Spleen (tissue), 11 donors: ENCODE measurements around the gene ZNF705A. TPM values are rescaled to one million over a fixed set of nuclear protein-coding genes. Genes with fewer than 3 reads are reported as not detected.
"Not testable (repeated sequence)": the region's sequence is repeated elsewhere in the genome, so short reads cannot be mapped to it uniquely, and the experiment has no call there.

Experiments
- DNase-seq: peaks from one replicate; pipeline ENCODE4 v3.0.0-alpha.2; 2020
- H3K27ac ChIP-seq, 8 donors: fragments of 200-600 bp; sonication (generic) in 7 of 8; 1 replicate in 4 of 8; 2 replicates in 4 of 8; pipeline versions ENCODE4 v1.5.0 to v1.8.0; 2016 to 2021; ENCODE audit warnings: inconsistent platforms in 4 of 8, mild to moderate bottlenecking in 4 of 8, moderate library complexity in 1 of 8
- H3K27me3 ChIP-seq, 7 donors: fragments of 200-600 bp; sonication (generic) in 6 of 7; replicated peaks in 1 of 7; 1 replicate in 4 of 7; 2 replicates in 3 of 7; pipeline versions ENCODE4 v1.5.0 to v1.8.0; 2016 to 2021; ENCODE audit warnings: inconsistent platforms in 3 of 7, mild to moderate bottlenecking in 1 of 7
- H3K36me3 ChIP-seq, 6 donors: fragments of 200-600 bp; sonication (generic) in 5 of 6; 1 replicate in 4 of 6; 2 replicates in 2 of 6; pipeline versions ENCODE4 v1.5.0 to v1.8.0; 2016 to 2021; ENCODE audit warnings: inconsistent platforms in 2 of 6
- H3K4me1 ChIP-seq, 6 donors: fragments of 200-600 bp; sonication (generic) in 5 of 6; 1 replicate in 3 of 6; 2 replicates in 3 of 6; pipeline versions ENCODE4 v1.5.0 to v1.8.0; 2016 to 2021; ENCODE audit warnings: inconsistent platforms in 3 of 6
- H3K4me3 ChIP-seq, 8 donors: fragments of 200-600 bp; sonication (generic) in 7 of 8; 1 replicate in 4 of 8; 2 replicates in 4 of 8; pipeline versions ENCODE4 v1.5.0 to v1.8.0; 2016 to 2021; ENCODE audit warnings: inconsistent platforms in 4 of 8, mild to moderate bottlenecking in 4 of 8, moderate library complexity in 2 of 8
- H3K9me3 ChIP-seq, 8 donors: fragments of 200-600 bp; sonication (generic) in 7 of 8; 1 replicate in 4 of 8; 2 replicates in 4 of 8; pipeline versions ENCODE4 v1.5.0 to v1.8.0; 2016 to 2021; ENCODE audit warnings: inconsistent platforms in 4 of 8
- POLR2A ChIP-seq, 3 donors: fragments of 450-650 bp; IDR thresholded peaks; one replicate each; pipeline ENCODE4 v1.5.1; 2017; ENCODE audit warnings: antibody characterized with exemption in 3 of 3, mild to moderate bottlenecking in 1 of 3
- POLR2AphosphoS5 ChIP-seq, 3 donors: sonication (generic); formaldehyde crosslinking; IDR thresholded peaks; one replicate each; pipeline ENCODE4 v1.5.1; 2017; ENCODE audit warnings: antibody characterized with exemption in 3 of 3
- WGBS, 5 donors: extraction: QIAGEN DNeasy Blood & Tissue Kit in 3 of 5; methylation state at CpG; one replicate each; pipeline versions ENCODE4 v1.1.5 to v1.1.7; 2013 to 2018; 5-methylcytosine and 5-hydroxymethylcytosine counted together
- intact Hi-C: fragments of 100-400 bp; cut with DNase I; formaldehyde crosslinking; loops from one replicate; pipeline ENCODE4 v1.15.0; 2023; ENCODE audit warnings: low total_unique reads
- polyA plus RNA-seq, 3 donors: library from polyadenylated mRNA; stranded (reverse); fragments of 200-250 nt; gene quantifications; one replicate each; pipeline ENCODE4 v1.2.1, GENCODE V29; 2013
- total RNA-seq, 7 donors: library from RNA; depleted of rRNA in 3 of 7; stranded (reverse); fragments of >200 nt in 3 of 7; fragmentation: NEBNext Ultra II Directional in 4 of 7; extraction: Animal tissue kit (Norgen Biotek cat#: 25700) in 4 of 7; gene quantifications; one replicate each; pipeline versions ENCODE4 v1.1.0 to v1.2.1, GENCODE V29; 2016 to 2021
- TF ChIP-seq, protein P1 (sequence below), 11 experiments: fragments of 200-600 bp in 7 of 11; fragments of 450-650 bp in 4 of 11; sonication (generic) in 4 of 11; IDR thresholded peaks in 8 of 11; conservative IDR thresholded peaks in 3 of 11; 1 replicate in 7 of 11; 2 replicates in 4 of 11; pipeline versions ENCODE4 v1.4.0 to v1.8.0; 2016 to 2021; ENCODE audit warnings: antibody characterized with exemption in 11 of 11, inconsistent platforms in 4 of 11, mild to moderate bottlenecking in 1 of 11
- donor health status: healthy with polysubstance abuse.
- donor health status: DM: no; HTN: no; CAD: no; lungs with moderate emphysema.
- donor health status: DM: no; HTN: no; CAD: no.
- donor health status: Bipolar disorder and iron deficiency.
- donor health status: healthy.
- donor health status: DM: no; HTN: no; CAD: no.
- donor health status: DM: yes; HTN: yes; CAD: no.

Gene ZNF705A
- total and polyA plus RNA-seq, 10 donors = 0.19 TPM; not detected in 9

DNA sequence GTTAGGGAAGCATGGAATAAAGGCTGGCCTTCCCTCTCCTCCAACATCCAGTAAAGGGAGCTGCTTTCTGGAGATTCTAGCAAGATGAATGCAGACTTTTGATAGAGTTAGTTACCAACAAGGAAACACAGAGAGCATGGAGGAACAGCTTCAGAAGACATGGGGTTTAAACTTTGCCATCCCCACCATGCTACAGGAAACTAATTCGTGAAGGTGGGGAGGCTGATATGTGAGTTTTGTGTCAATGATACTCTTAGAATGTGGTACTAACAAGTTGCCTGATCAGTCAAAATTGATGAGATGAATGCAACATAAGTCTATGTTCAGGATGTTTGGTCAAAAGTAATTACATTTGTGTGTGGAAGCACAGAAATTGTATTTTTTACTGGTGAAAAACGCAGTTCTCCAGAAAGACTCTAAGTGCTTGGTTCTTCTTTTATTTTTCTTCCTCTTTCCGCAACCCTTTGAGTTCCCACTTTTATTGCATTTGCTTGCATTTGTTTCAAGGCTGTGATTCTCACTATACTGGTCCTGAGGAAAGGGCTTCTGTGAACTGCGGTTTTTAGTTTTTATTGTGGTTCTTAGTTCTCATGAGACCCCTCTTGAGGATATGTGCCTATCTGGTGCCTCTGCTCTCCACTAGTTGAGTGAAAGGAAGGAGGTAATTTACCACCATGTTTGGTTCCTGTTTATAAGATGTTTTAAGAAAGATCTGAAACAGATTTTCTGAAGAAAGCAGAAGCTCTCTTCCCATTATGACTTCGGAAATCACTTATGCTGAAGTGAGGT, 33.5 kb upstream of the ZNF705A start, which contains the start of gene CLEC4A:
TSS of gene CLEC4A (plus strand) at position 494 of the 789 bp plus-strand sequence. CDS start at position 756, 262 bp downstream.
- whole genome bisulfite sequencing, 5 donors = 26 to 51% (median 36%) methylated on average over 5 of the region's 5 CpGs
- H3K27ac ChIP-seq = peak within 1 kb of the TSS; percentile 54 to 89 (median 80)
- no peak for TF ChIP-seq POLR2AphosphoS5 (IDR thresholded peaks at IDR 0.05)

DNA sequence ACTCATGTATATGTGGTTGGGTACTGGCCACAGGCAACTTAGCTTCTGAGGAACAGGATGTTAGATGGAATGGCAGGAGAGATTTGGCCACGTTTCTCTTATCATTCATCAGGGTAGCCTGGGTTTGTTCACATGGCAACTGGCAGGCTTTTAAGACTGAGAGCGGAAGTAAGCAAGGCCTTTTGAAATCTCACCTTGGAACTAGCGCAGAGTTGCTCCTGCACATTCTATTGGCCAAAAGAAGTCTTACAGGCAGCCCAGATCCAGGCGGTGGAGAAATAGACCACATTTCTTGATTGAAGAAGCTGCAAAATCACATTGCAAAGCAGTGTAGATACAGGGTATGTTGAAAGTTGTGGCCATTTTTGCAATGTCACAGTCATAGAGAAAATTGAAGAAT, 29.7 kb upstream of the ZNF705A start:
- Histone ChIP-seq H3K4me3 (no peak overlapping the region), H3K36me3 (peaks cover 0 to 37% (median 4%) of the 10 kb centered on the region in 6 donors), H3K27ac (peak overlapping the region in 6 of 8 donors; percentile 11 to 77 (median 50)), H3K27me3 (no peaks in the 10 kb centered on the region), H3K9me3 (no peaks in the 10 kb centered on the region), H3K4me1 (peaks cover 0 to 53% (median 9%) of the 10 kb centered on the region in 6 donors)
- intact Hi-C loops = no loop called here
- 36 to 67% (median 56%) methylated on average over 4 of the region's 4 CpGs for WGBS, 5 donors
- TF ChIP-seq POLR2A (IDR thresholded peaks at IDR 0.05) = no peak
- TF ChIP-seq, protein P1, sequence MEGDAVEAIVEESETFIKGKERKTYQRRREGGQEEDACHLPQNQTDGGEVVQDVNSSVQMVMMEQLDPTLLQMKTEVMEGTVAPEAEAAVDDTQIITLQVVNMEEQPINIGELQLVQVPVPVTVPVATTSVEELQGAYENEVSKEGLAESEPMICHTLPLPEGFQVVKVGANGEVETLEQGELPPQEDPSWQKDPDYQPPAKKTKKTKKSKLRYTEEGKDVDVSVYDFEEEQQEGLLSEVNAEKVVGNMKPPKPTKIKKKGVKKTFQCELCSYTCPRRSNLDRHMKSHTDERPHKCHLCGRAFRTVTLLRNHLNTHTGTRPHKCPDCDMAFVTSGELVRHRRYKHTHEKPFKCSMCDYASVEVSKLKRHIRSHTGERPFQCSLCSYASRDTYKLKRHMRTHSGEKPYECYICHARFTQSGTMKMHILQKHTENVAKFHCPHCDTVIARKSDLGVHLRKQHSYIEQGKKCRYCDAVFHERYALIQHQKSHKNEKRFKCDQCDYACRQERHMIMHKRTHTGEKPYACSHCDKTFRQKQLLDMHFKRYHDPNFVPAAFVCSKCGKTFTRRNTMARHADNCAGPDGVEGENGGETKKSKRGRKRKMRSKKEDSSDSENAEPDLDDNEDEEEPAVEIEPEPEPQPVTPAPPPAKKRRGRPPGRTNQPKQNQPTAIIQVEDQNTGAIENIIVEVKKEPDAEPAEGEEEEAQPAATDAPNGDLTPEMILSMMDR (IDR thresholded peaks at IDR 0.05 in 8 of 11, conservative IDR thresholded peaks at IDR 0.05 in 3 of 11) = no peak
- no peak for TF ChIP-seq POLR2AphosphoS5 (IDR thresholded peaks at IDR 0.05)
- DNase-seq = no peak

More for the DNA sequence above, 33.5 kb upstream of the ZNF705A start, which contains the start of gene CLEC4A:
- Histone ChIP-seq H3K9me3 (no peaks in the 10 kb centered on the region), H3K4me3 (peak within 1 kb of the TSS in 5 of 8 donors; percentile 2 to 55 (median 11)), H3K36me3 (peaks cover 0 to 13% (median 0%) of the 10 kb centered on the region in 6 donors), H3K4me1 (peaks cover 0 to 53% (median 9%) of the 10 kb centered on the region in 6 donors), H3K27me3 (no peaks in the 10 kb centered on the region)
- DNase-seq = no peak
- intact Hi-C loops = no loop called here

DNA sequence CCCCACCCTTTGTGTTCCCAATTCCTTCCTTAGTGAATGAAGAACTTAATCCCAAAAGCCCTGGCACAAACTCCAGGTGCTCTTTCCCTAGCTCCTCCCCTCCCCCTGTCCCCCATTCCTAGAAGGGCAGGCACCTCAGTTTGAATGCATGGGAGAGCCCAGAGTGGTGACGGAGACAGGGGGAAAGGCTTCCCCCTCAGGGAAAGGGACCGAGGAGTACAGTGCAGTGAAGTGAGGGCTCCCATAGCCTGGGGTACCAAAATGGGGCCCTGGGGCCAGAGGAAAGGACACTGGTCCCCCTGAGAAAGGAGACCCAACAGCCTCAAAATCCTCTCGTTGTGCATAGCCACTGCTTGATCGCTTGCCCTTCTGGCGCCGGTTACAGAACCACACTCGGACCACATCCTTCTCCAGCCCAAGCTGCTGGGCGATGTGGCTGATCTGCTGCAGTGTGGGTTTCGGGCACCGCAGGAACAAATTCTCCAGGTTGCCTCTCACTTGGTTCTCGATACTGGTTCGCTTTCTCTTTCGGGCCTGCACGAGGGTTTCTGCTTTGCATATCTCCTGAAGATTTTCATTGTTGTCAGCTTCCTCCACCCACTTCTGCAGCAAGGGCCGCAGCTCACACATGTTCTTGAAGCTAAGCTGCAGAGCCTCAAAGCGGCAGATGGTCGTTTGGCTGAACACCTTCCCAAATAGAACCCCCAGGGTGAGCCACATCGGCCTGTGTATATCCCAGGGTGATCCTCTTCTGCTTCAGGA, 23.0 kb upstream of the ZNF705A start:
- H3K4me3 ChIP-seq, H3K9me3 ChIP-seq, H3K4me1 ChIP-seq, H3K27ac ChIP-seq, H3K27me3 ChIP-seq, DNase-seq, intact Hi-C loops: not testable (repeated sequence)
- H3K36me3 ChIP-seq = peaks cover 0 to 89% (median 18%) of the 10 kb centered on the region in 6 donors
- WGBS, 5 donors = 85 to 94% (median 93%) methylated on average over 15 to 17 of the region's 18 CpGs

DNA sequence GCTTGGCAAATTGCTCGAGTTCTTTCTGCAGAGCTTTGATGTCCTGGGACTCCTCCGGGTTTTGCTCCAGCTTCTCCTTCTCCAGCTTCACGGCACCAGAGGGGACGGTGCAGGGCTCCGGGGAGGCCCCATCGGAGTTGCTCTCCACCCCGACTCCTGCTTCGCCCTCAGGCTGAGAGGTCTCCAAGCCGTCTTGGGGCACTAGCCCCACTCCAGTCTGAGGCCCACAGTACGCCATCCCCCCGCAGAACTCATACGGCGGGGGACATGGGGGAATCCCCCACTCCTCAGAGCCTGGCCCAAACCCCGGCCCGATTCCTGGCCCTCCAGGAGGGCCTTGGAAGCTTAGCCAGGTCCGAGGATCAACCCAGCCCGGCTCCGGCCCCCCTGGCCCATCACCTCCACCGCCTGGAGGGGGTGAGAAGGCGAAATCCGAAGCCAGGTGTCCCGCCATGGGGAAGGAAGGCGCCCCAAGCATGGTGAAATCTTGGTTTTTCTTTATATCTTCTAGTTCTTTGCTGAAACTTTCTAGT, 22.4 kb upstream of the ZNF705A start:
- H3K9me3 ChIP-seq, H3K27me3 ChIP-seq, DNase-seq, H3K27ac ChIP-seq, intact Hi-C loops, H3K4me1 ChIP-seq, H3K4me3 ChIP-seq: not testable (repeated sequence)
- H3K36me3 ChIP-seq = peaks cover 0 to 91% (median 16%) of the 10 kb centered on the region in 6 donors
- WGBS, 5 donors = 93 to 99% (median 95%) methylated on average over 19 to 23 of the region's 23 CpGs

DNA sequence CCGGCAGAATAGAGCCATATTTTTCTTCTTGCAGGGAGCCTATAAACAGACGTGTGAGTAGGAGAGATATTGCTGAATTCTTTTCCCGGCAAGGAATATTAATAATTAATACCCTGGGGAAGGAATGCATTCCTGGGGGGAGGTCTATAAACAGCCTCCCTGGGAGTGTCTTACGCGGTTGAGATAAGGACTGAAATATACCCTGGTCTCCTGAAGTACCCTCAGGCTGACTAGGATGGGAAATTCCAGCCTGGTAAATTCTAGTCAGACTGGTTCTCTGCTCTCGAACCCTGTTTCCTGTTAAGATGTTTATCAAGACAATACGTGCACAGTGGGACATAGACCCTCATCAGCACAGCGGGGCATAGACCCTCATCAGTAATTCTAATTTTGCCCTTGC, 15.2 kb upstream of the ZNF705A start:
- DNase-seq, H3K27ac ChIP-seq, intact Hi-C loops, H3K4me3 ChIP-seq, H3K27me3 ChIP-seq, H3K4me1 ChIP-seq: not testable (repeated sequence)
- peaks cover 0 to 57% (median 11%) of the 10 kb centered on the region in 6 donors for H3K36me3 ChIP-seq
- H3K9me3 ChIP-seq = peaks cover 0 to 20% (median 16%) of the 10 kb centered on the region in 8 donors
- WGBS, 5 donors = 77 to 88% (median 79%) methylated on average over 8 of the region's 8 CpGs
